ENCODE data around the gene FMO1.

The FMO1 gene

DNA sequence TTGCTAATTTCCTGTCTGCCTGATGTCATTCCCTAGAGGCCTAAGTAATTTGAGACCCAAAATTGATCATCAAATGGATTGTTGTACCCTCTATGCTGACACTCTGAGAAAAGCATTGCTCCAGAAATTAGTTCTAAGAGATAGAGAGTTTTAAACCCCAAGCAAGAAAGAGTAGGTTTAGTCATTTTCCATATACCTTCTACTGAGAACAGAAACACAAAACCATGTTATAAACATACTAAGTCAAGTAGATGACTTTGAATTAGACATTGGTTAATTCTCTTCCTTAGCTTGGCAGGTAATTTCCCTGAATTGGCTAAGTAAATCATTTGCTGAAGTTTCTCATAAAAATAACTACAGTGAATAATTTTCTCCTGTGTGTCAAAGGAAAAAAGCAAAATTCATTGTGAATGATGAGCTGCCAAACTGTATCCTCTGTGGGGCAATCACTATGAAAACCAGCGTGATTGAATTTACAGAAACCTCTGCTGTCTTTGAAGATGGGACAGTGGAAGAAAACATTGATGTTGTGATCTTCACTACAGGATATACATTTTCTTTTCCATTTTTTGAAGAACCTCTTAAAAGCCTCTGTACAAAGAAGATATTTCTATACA lies 85.8 kb downstream of the FMO1 start:
- H3K36me3 ChIP-seq (ENCODE audit: control insufficient read depth in 5 of 5, insufficient read depth in 5 of 5, low read length in 5 of 5), result peaks cover 0 to 8% (median 2%) of the 10 kb centered on the region in 5 donors
- no peak overlapping the region for H3K9ac ChIP-seq (ENCODE audit: low read length in 5 of 5)
- H3K9me3 ChIP-seq (ENCODE audit: control insufficient read depth in 5 of 5, low read length in 5 of 5), result no peaks in the 10 kb centered on the region
- H3K4me3 ChIP-seq (ENCODE audit: low read depth in 1 of 5, low read length in 5 of 5), result no peak overlapping the region
- peaks cover 0 to 6% (median 0%) of the 10 kb centered on the region in 5 donors for H3K4me1 ChIP-seq (ENCODE audit: control insufficient read depth in 5 of 5, insufficient read depth in 5 of 5, low read length in 5 of 5)
- no peak overlapping the region for H3K27ac ChIP-seq (ENCODE audit: low read depth, low read length)
- no peaks in the 10 kb centered on the region for H3K27me3 ChIP-seq (ENCODE audit: control insufficient read depth in 5 of 5, insufficient read depth in 4 of 5, low read length in 5 of 5)
